GM12864 (cell line): Measurements from ENCODE around the gene COL27A1.

ENCODE experiments used
- DNase-seq: peaks from one replicate; pipeline ENCODE4 v3.0.0-alpha.2; 2011; ENCODE audit warnings: low read depth
- H3K4me3 ChIP-seq: 2 replicates; pipeline ENCODE4 v1.5.1; 2011; ENCODE audit warnings: mild to moderate bottlenecking, low read depth, low read length, control low read depth
- CTCF ChIP-seq: IDR thresholded peaks from 2 replicates; pipeline ENCODE4 v1.5.1; 2011; ENCODE audit warnings: low read depth, mild to moderate bottlenecking, moderate library complexity, low read length, control low read depth, inconsistent platforms; ENCODE audit errors: missing control alignments

Gene COL27A1

GRCh38 chr9:114311571-114312512, 156.5 kb downstream of the COL27A1 start:
- no peak for DNase-seq
- TF ChIP-seq CTCF: no peak
- no peak overlapping the region for H3K4me3 ChIP-seq

GRCh38 chr9:114312513-114312875, 157.2 kb downstream of the COL27A1 start:
- no peak for TF ChIP-seq CTCF
- no peak for DNase-seq
- no peak overlapping the region for H3K4me3 ChIP-seq

GRCh38 chr9:114313186-114313585, 157.8 kb downstream of the COL27A1 start:
- TF ChIP-seq CTCF: no peak
- H3K4me3 ChIP-seq: no peak overlapping the region
- DNase-seq: no peak

GRCh38 chr9:114314256-114314867, 159.0 kb downstream of the COL27A1 start:
- no peak for TF ChIP-seq CTCF
- no peak overlapping the region for H3K4me3 ChIP-seq
- no peak for DNase-seq

- no peak overlapping the region for H3K4me3 ChIP-seq
- no peak for DNase-seq
- TF ChIP-seq CTCF: no peak
Measured at GRCh38 chr9:114314881-114315722, 159.8 kb downstream of the COL27A1 start.

GRCh38 chr9:114315723-114316363, 160.5 kb downstream of the COL27A1 start:
- TF ChIP-seq CTCF: no peak
- H3K4me3 ChIP-seq: no peak overlapping the region
- no peak for DNase-seq
